Measurements from ENCODE around the gene NEK2.

DNA sequence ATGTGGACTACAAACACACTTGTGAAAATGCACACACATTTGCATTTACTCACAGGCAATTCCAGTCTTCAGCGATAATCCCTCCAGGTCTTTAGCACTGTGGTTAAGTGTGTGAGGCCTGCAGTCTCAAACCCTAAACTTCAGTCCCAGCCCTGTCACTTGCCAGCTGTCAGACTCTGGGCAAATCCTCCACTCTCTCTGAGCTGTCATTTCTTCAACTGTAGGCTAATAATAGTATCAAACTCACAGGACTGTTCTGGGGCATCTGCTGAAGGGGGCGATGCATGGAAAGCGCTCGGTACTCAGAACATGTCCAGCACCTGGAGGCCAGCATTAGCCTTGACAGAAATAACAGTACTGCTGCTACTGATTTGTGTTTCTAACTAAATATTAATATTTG is 48.2 kb downstream of the NEK2 start:
- TF ChIP-seq GATA2 (IDR thresholded peaks at IDR 0.05; ENCODE audit: low read depth, low read length) (no peak), GATA3 (IDR thresholded peaks at IDR 0.05; ENCODE audit: low read depth, low read length) (no peak)
